GM23338 (cell line): Measurements from ENCODE around the gene SIAH1. TPM values are rescaled to one million over a fixed set of nuclear protein-coding genes. Genes with fewer than 3 reads are reported as not detected.

Experiments used
- ATAC-seq: fragments of 200-7000 bp; cut with Tn5 transposase; 3 replicates; pipeline ENCODE4 v1.9.1; 2020
- DNase-seq: peaks from one replicate; pipeline ENCODE4 v3.0.0-alpha.2; 2015; ENCODE audit warnings: low spot score
- H2AFZ ChIP-seq: fragments of 200-600 bp; sonication (generic); 2 replicates; pipeline ENCODE4 v1.8.0; 2016; ENCODE audit warnings: antibody characterized with exemption, mild to moderate bottlenecking, moderate library complexity
- H3F3A ChIP-seq: fragments of 200-600 bp; sonication (generic); replicated peaks from 2 replicates; pipeline ENCODE4 v1.8.0; 2017; ENCODE audit warnings: antibody characterized with exemption, mixed run types, low read depth
- H3K27ac ChIP-seq: fragments of 200-600 bp; sonication (generic); 2 replicates; pipeline ENCODE4 v1.6.1; 2016; ENCODE audit warnings: low read depth
- H3K27me3 ChIP-seq: fragments of 200-600 bp; sonication (generic); 2 replicates; pipeline ENCODE4 v1.8.0; 2016; ENCODE audit warnings: mild to moderate bottlenecking, mixed run types, moderate library complexity; ENCODE audit not compliant: insufficient read depth
- H3K36me3 ChIP-seq: fragments of 200-600 bp; sonication (generic); 2 replicates; pipeline ENCODE4 v1.8.0; 2016; ENCODE audit warnings: mild to moderate bottlenecking; ENCODE audit not compliant: insufficient read depth
- H3K4me1 ChIP-seq: fragments of 200-600 bp; sonication (generic); 2 replicates; pipeline ENCODE4 v1.8.0; 2016; ENCODE audit warnings: mild to moderate bottlenecking, moderate library complexity; ENCODE audit not compliant: insufficient read depth
- H3K4me2 ChIP-seq: fragments of 200-600 bp; sonication (generic); 2 replicates; pipeline ENCODE4 v1.7.1; 2017; ENCODE audit warnings: mixed run types
- H3K4me3 ChIP-seq: fragments of 200-600 bp; sonication (generic); 2 replicates; pipeline ENCODE4 v1.6.1; 2016; ENCODE audit warnings: mixed run types
- H3K79me2 ChIP-seq: fragments of 200-600 bp; sonication (generic); replicated peaks from 2 replicates; pipeline ENCODE4 v1.8.0; 2017; ENCODE audit warnings: mild to moderate bottlenecking; ENCODE audit not compliant: insufficient read depth
- H3K9me2 ChIP-seq: fragments of 200-600 bp; sonication (generic); 2 replicates; pipeline ENCODE4 v1.8.0; 2017; ENCODE audit not compliant: insufficient read depth
- H4K20me1 ChIP-seq: fragments of 200-600 bp; sonication (generic); replicated peaks from 2 replicates; pipeline ENCODE4 v1.8.0; 2017; ENCODE audit warnings: mild to moderate bottlenecking; ENCODE audit not compliant: insufficient read depth
- H3K27ac Mint-ChIP-seq: 2 replicates; pipeline ENCODE4 v1.8.0; 2020; ENCODE audit warnings: inconsistent platforms, mild to moderate bottlenecking, moderate library complexity, mixed read lengths
- H3K27me3 Mint-ChIP-seq: 3 replicates; pipeline ENCODE4 v1.8.0; 2022; ENCODE audit warnings: low read depth, mild to moderate bottlenecking, moderate library complexity, mixed read lengths, inconsistent platforms; ENCODE audit not compliant: insufficient read depth, poor library complexity
- H3K36me3 Mint-ChIP-seq: 3 replicates; pipeline ENCODE4 v1.8.0; 2021; ENCODE audit warnings: low read depth, mild to moderate bottlenecking, inconsistent platforms, moderate library complexity, mixed read lengths
- H3K4me1 Mint-ChIP-seq: 3 replicates; pipeline ENCODE4 v1.8.0; 2020; ENCODE audit warnings: mild to moderate bottlenecking, inconsistent platforms, mixed read lengths
- H3K4me3 Mint-ChIP-seq: 3 replicates; pipeline ENCODE4 v1.8.0; 2021; ENCODE audit warnings: moderate library complexity, mild to moderate bottlenecking, inconsistent platforms, mixed read lengths
- H3K9me3 Mint-ChIP-seq: 3 replicates; pipeline ENCODE4 v1.8.0; 2020; ENCODE audit warnings: moderate library complexity, mild to moderate bottlenecking, inconsistent platforms, mixed read lengths
- EZH2 ChIP-seq: fragments of 200-600 bp; sonication (generic); IDR thresholded peaks from one replicate; pipeline ENCODE4 v1.8.0; 2017; ENCODE audit warnings: antibody characterized with exemption, mild to moderate bottlenecking, low read depth; ENCODE audit not compliant: unreplicated experiment
- EZH2phosphoT487 ChIP-seq: fragments of 200-600 bp; sonication (generic); IDR thresholded peaks from one replicate; pipeline ENCODE4 v1.8.1; 2018; ENCODE audit warnings: antibody characterized with exemption; ENCODE audit not compliant: unreplicated experiment
- POLR2AphosphoS5 ChIP-seq: IDR thresholded peaks from 2 replicates; pipeline ENCODE4 v1.6.1; 2016; ENCODE audit warnings: antibody characterized with exemption, low read depth
- REST ChIP-seq: IDR thresholded peaks from one replicate; pipeline ENCODE4 v1.6.1; 2018; ENCODE audit warnings: antibody characterized with exemption; ENCODE audit not compliant: unreplicated experiment
- STAT1 ChIP-seq: IDR thresholded peaks from one replicate; pipeline ENCODE4 v1.6.1; 2016; ENCODE audit warnings: antibody characterized with exemption; ENCODE audit not compliant: unreplicated experiment
- ZNF114 ChIP-seq: fragments of 250-450 bp; sonication (Bioruptor Pico); IDR thresholded peaks from 2 replicates; pipeline ENCODE4 v1.5.0; 2020; ENCODE audit warnings: mild to moderate bottlenecking, moderate library complexity
- polyA plus RNA-seq: library from polyadenylated mRNA; unstranded; fragments of >200 nt; fragmentation: Nextera tagmentation; extraction: Ambion mirVana; gene quantifications from 2 replicates; pipeline ENCODE4 v1.2.1, GENCODE V29; 2016
- total RNA-seq: library from RNA; depleted of rRNA; stranded (reverse); fragments of >200 nt; shearing (Covaris generic); gene quantifications from 2 replicates; pipeline ENCODE4 v1.2.3, GENCODE V29; 2014
- TF ChIP-seq, protein P1 (sequence below): fragments of 250-450 bp; sonication (Bioruptor Pico); IDR thresholded peaks from 2 replicates; pipeline ENCODE4 v1.5.0; 2020; ENCODE audit warnings: mild to moderate bottlenecking, moderate library complexity
- TF ChIP-seq, protein P2 (sequence below), 2 experiments: fragments of 200-600 bp in 1 of 2; sonication (generic) in 1 of 2; conservative IDR thresholded peaks; 2 replicates each; pipeline versions ENCODE4 v1.5.1 to v1.6.1; 2016 to 2017; ENCODE audit warnings: antibody characterized with exemption in 2 of 2, low read depth in 2 of 2, mild to moderate bottlenecking in 2 of 2, moderate library complexity in 1 of 2

The SIAH1 gene
- total and polyA plus RNA-seq, 2 experiments from 2014 or later = 42.0 to 52.7 TPM

GRCh38 chr16:48318630-48319029, 66.6 kb downstream of the SIAH1 start (continued):
- TF ChIP-seq EZH2phosphoT487 (no peak), ZNF114 (no peak), STAT1 (no peak), EZH2 (no peak)
- TF ChIP-seq, protein P1, sequence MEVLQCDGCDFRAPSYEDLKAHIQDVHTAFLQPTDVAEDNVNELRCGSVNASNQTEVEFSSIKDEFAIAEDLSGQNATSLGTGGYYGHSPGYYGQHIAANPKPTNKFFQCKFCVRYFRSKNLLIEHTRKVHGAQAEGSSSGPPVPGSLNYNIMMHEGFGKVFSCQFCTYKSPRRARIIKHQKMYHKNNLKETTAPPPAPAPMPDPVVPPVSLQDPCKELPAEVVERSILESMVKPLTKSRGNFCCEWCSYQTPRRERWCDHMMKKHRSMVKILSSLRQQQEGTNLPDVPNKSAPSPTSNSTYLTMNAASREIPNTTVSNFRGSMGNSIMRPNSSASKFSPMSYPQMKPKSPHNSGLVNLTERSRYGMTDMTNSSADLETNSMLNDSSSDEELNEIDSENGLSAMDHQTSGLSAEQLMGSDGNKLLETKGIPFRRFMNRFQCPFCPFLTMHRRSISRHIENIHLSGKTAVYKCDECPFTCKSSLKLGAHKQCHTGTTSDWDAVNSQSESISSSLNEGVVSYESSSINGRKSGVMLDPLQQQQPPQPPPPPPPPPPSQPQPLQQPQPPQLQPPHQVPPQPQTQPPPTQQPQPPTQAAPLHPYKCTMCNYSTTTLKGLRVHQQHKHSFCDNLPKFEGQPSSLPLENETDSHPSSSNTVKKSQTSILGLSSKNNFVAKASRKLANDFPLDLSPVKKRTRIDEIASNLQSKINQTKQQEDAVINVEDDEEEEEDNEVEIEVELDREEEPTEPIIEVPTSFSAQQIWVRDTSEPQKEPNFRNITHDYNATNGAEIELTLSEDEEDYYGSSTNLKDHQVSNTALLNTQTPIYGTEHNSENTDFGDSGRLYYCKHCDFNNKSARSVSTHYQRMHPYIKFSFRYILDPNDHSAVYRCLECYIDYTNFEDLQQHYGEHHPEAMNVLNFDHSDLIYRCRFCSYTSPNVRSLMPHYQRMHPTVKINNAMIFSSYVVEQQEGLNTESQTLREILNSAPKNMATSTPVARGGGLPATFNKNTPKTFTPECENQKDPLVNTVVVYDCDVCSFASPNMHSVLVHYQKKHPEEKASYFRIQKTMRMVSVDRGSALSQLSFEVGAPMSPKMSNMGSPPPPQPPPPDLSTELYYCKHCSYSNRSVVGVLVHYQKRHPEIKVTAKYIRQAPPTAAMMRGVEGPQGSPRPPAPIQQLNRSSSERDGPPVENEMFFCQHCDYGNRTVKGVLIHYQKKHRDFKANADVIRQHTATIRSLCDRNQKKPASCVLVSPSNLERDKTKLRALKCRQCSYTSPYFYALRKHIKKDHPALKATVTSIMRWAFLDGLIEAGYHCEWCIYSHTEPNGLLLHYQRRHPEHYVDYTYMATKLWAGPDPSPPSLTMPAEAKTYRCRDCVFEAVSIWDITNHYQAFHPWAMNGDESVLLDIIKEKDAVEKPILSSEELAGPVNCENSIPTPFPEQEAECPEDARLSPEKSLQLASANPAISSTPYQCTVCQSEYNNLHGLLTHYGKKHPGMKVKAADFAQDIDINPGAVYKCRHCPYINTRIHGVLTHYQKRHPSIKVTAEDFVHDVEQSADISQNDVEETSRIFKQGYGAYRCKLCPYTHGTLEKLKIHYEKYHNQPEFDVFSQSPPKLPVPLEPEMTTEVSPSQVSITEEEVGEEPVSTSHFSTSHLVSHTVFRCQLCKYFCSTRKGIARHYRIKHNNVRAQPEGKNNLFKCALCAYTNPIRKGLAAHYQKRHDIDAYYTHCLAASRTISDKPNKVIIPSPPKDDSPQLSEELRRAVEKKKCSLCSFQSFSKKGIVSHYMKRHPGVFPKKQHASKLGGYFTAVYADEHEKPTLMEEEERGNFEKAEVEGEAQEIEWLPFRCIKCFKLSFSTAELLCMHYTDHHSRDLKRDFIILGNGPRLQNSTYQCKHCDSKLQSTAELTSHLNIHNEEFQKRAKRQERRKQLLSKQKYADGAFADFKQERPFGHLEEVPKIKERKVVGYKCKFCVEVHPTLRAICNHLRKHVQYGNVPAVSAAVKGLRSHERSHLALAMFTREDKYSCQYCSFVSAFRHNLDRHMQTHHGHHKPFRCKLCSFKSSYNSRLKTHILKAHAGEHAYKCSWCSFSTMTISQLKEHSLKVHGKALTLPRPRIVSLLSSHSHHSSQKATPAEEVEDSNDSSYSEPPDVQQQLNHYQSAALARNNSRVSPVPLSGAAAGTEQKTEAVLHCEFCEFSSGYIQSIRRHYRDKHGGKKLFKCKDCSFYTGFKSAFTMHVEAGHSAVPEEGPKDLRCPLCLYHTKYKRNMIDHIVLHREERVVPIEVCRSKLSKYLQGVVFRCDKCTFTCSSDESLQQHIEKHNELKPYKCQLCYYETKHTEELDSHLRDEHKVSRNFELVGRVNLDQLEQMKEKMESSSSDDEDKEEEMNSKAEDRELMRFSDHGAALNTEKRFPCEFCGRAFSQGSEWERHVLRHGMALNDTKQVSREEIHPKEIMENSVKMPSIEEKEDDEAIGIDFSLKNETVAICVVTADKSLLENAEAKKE = peak; percentile 69

- Histone ChIP-seq H3K27me3 (no peaks in the 10 kb centered on the region), H3K36me3 (no peaks in the 10 kb centered on the region), H3K4me3 (no peak overlapping the region), H3K79me2 (no peaks in the 10 kb centered on the region), H4K20me1 (no peaks in the 10 kb centered on the region), H3F3A (peaks cover 14% of the 10 kb centered on the region; the same call in 1 of the 2 replicates), H3K9me2 (no peaks in the 10 kb centered on the region), H3K4me2 (no peak overlapping the region), H3K27ac (peak overlapping the region; percentile 96), H2AFZ (no peak overlapping the region), H3K4me1 (peaks cover 17% of the 10 kb centered on the region)
- no peak for DNase-seq
- no peak for ATAC-seq
- TF ChIP-seq, protein P2, sequence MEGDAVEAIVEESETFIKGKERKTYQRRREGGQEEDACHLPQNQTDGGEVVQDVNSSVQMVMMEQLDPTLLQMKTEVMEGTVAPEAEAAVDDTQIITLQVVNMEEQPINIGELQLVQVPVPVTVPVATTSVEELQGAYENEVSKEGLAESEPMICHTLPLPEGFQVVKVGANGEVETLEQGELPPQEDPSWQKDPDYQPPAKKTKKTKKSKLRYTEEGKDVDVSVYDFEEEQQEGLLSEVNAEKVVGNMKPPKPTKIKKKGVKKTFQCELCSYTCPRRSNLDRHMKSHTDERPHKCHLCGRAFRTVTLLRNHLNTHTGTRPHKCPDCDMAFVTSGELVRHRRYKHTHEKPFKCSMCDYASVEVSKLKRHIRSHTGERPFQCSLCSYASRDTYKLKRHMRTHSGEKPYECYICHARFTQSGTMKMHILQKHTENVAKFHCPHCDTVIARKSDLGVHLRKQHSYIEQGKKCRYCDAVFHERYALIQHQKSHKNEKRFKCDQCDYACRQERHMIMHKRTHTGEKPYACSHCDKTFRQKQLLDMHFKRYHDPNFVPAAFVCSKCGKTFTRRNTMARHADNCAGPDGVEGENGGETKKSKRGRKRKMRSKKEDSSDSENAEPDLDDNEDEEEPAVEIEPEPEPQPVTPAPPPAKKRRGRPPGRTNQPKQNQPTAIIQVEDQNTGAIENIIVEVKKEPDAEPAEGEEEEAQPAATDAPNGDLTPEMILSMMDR (conservative IDR thresholded peaks at IDR 0.05; ENCODE audit: low read depth in 2 of 2) = peak in 1 of 2 experiments; percentile 8; a peak in 1 of 4 replicates
- TF ChIP-seq REST = no peak
- no peak for TF ChIP-seq POLR2AphosphoS5
- Mint-ChIP-seq H3K4me3 (no peak overlapping the region), H3K27ac (peak overlapping the region; percentile 62), H3K27me3 (no peaks in the 10 kb centered on the region), H3K9me3 (peaks cover 7% of the 10 kb centered on the region), H3K36me3 (peaks cover 31% of the 10 kb centered on the region), H3K4me1 (peaks cover 21% of the 10 kb centered on the region)
These were observed 67.4 kb downstream of the SIAH1 start for GRCh38 chr16:48317614-48318315.
